HG02798 (cell line): ENCODE data around the gene EFNA2.

ENCODE experiments used
- ATAC-seq: cut with Tn5 transposase; IDR thresholded peaks from one replicate; pipeline ENCODE4 v1.9.1; 2021; ENCODE audit warnings: mild to moderate bottlenecking; ENCODE audit not compliant: unreplicated experiment, poor library complexity

EFNA2 gene

GRCh38 chr19:1343041-1343440 lies 57.4 kb downstream of the EFNA2 start:
- no peak for ATAC-seq

- ATAC-seq, result no peak
Measured at GRCh38 chr19:1349211-1349610, 63.5 kb downstream of the EFNA2 start.

GRCh38 chr19:1350867-1351266 lies 65.2 kb downstream of the EFNA2 start:
- no peak for ATAC-seq
